Measurements from ENCODE around the gene NR1H3. TPM values are rescaled to one million over a fixed set of nuclear protein-coding genes. Genes with fewer than 3 reads are reported as not detected.

Gene NR1H3
- total and polyA plus RNA-seq, 2 of the 4 experiments (the other 2 are of a cell fraction) = 9.1 to 13.6 TPM

GRCh38 chr11:47269002-47269828, 11.4 kb downstream of the NR1H3 start:
- ChIA-PET POLR2A (ENCODE audit: unreplicated experiment) (no interaction called here), CTCF (interaction anchor here (1.0 kb wide), 1 partner anchor 10 kb away, joined by 3 read pairs; no protein-coding TSS in a partner anchor)
- peak overlapping the region; percentile 98 for H3K18ac ChIP-seq (ENCODE audit: low read depth, low read length)
- peak; percentile 76 for ATAC-seq (ENCODE audit: low read depth)
- H3K4ac ChIP-seq (ENCODE audit: low read depth, low read length) = peak overlapping the region; percentile 99
- H2AK9ac ChIP-seq (replicated peaks; ENCODE audit: low read depth, low read length, poor library complexity) = peak overlapping the region; percentile 94
- peak overlapping the region; percentile 95 for H3K9ac ChIP-seq (ENCODE audit: low read depth, low read length)
- peaks cover 26% of the 10 kb centered on the region for H3K9me1 ChIP-seq (ENCODE audit: insufficient read depth, low read length)
- peak overlapping the region; percentile 82 for H3K56ac ChIP-seq (ENCODE audit: extremely low read depth, insufficient read depth, low read length)
- no peaks in the 10 kb centered on the region for H3K36me3 ChIP-seq (ENCODE audit: control insufficient read depth, insufficient read depth, low read length)
- dilution Hi-C loops (cut with HindIII; ENCODE audit: low sequenced_read_pairs, unreplicated experiment) (no loop called here), in situ Hi-C loops (cut with MboI; ENCODE audit: low sequenced_read_pairs) (no loop called here), intact Hi-C loops (cut with micrococcal nuclease) (no loop called here)
- no TSS peak for BruUV-seq (replicated peaks)
- peak overlapping the region; percentile 96 for H4K8ac ChIP-seq (ENCODE audit: low read depth in 2 of 2, low read length in 2 of 2)
- peak overlapping the region; percentile 94 for H2BK5ac ChIP-seq (ENCODE audit: low read depth, low read length, poor library complexity, severe bottlenecking)
- peak; percentile 82 for DNase-seq
- peak overlapping the region; percentile 96 for H4K91ac ChIP-seq (ENCODE audit: insufficient read depth, low read depth, low read length)
- H3K79me1 ChIP-seq (ENCODE audit: low read depth in 1 of 2, low read length in 2 of 2) = peaks cover 19 to 47% of the 10 kb centered on the region in 2 experiments
- peak overlapping the region; percentile 76 for H2BK20ac ChIP-seq (ENCODE audit: low read depth, low read length)
- peak overlapping the region; percentile 84; the same call in 2 of the 3 replicates for H2BK15ac ChIP-seq (ENCODE audit: low read depth, low read length)
- peak overlapping the region; percentile 60 for H2AK5ac ChIP-seq (ENCODE audit: low read depth, low read length)
- H4K5ac ChIP-seq (ENCODE audit: low read depth, low read length) = peak overlapping the region; percentile 97
- peaks cover 20% of the 10 kb centered on the region for H3K4me1 ChIP-seq (ENCODE audit: control insufficient read depth, insufficient read depth, low read length)
- peak overlapping the region; percentile 99 for H3K14ac ChIP-seq (replicated peaks; ENCODE audit: low read depth, low read length)
- H3K9me3 ChIP-seq (ENCODE audit: control insufficient read depth, insufficient read depth, low read length) = no peaks in the 10 kb centered on the region
- H2BK120ac ChIP-seq (ENCODE audit: low read depth, low read length) = peak overlapping the region; percentile 90
- H2AFZ ChIP-seq (replicated peaks; ENCODE audit: low read length, poor library complexity) = peak overlapping the region; percentile 96
- peak overlapping the region; percentile 96 for H3K4me2 ChIP-seq (ENCODE audit: low read depth, low read length)
- H3K23ac ChIP-seq (ENCODE audit: low read depth, low read length) = peak overlapping the region; percentile 97
- peak overlapping the region; percentile 89 for H3K4me3 ChIP-seq (ENCODE audit: insufficient read depth, low read depth, low read length)
- WGBS, 2 experiments (ENCODE audit: extremely low coverage in 2 of 2, insufficient read length in 1 of 2) = 0% methylated on average over 2 of the region's 52 CpGs; no CpG with 5 or more reads in 1 of the 2 experiments
- H4K20me1 ChIP-seq (ENCODE audit: insufficient read depth, low read length) = peaks cover 34% of the 10 kb centered on the region
- H3K27me3 ChIP-seq (ENCODE audit: control insufficient read depth, insufficient read depth, low read length) = no peaks in the 10 kb centered on the region
- peak overlapping the region; percentile 99 for H3K27ac ChIP-seq (ENCODE audit: insufficient read depth, low read length)
- TF ChIP-seq FOS (IDR thresholded peaks at IDR 0.05; ENCODE audit: low read depth, low read length) (no peak), NFE2L2 (IDR thresholded peaks at IDR 0.05; ENCODE audit: low read depth, low read length) (no peak), RAD21 (IDR thresholded peaks at IDR 0.05; ENCODE audit: low read length) (peak; percentile 20; the same call in 1 of the 2 replicates), MAFK (IDR thresholded peaks at IDR 0.05; ENCODE audit: low read depth, low read length) (no peak), CHD1 (IDR thresholded peaks at IDR 0.05; ENCODE audit: low read depth, low read length) (no peak), RFX5 (IDR thresholded peaks at IDR 0.05; ENCODE audit: low read depth, low read length) (no peak), BHLHE40 (IDR thresholded peaks at IDR 0.05; ENCODE audit: low read depth, low read length) (peak; percentile 95), CEBPB (IDR thresholded peaks at IDR 0.05; ENCODE audit: low read depth, low read length) (no peak), MXI1 (IDR thresholded peaks at IDR 0.05; ENCODE audit: borderline replicate concordance, low read depth, low read length) (0 out of 2 replicates have a peak, but pooled peaks have one; percentile 51), SMC3 (IDR thresholded peaks at IDR 0.05; ENCODE audit: low read depth, low read length) (no peak), POLR2A (IDR thresholded peaks at IDR 0.05; ENCODE audit: low read depth, low read length) (no peak; the same call in 1 of the 2 replicates), CTCF (conservative IDR thresholded peaks at IDR 0.05; ENCODE audit: low read depth, low read length) (peak; percentile 24; the same call in 1 of the 2 replicates), MAZ (IDR thresholded peaks at IDR 0.05; ENCODE audit: borderline replicate concordance, low read depth, low read length) (0 out of 2 replicates have a peak, but pooled peaks have one; percentile 5)
- TF ChIP-seq, protein P1, sequence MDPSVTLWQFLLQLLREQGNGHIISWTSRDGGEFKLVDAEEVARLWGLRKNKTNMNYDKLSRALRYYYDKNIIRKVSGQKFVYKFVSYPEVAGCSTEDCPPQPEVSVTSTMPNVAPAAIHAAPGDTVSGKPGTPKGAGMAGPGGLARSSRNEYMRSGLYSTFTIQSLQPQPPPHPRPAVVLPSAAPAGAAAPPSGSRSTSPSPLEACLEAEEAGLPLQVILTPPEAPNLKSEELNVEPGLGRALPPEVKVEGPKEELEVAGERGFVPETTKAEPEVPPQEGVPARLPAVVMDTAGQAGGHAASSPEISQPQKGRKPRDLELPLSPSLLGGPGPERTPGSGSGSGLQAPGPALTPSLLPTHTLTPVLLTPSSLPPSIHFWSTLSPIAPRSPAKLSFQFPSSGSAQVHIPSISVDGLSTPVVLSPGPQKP (IDR thresholded peaks at IDR 0.05; ENCODE audit: borderline replicate concordance, low read depth, low read length) = no peak
